ENCODE results near the gene MTUS2. TPM values are rescaled to one million over a fixed set of nuclear protein-coding genes. Genes with fewer than 3 reads are reported as not detected.

Gene MTUS2
- total and polyA plus RNA-seq, 2 of the 8 experiments (the other 6 are each of a cell fraction or from before 2014, with no cell fraction given) = 0.18 to 0.80 TPM

DNA sequence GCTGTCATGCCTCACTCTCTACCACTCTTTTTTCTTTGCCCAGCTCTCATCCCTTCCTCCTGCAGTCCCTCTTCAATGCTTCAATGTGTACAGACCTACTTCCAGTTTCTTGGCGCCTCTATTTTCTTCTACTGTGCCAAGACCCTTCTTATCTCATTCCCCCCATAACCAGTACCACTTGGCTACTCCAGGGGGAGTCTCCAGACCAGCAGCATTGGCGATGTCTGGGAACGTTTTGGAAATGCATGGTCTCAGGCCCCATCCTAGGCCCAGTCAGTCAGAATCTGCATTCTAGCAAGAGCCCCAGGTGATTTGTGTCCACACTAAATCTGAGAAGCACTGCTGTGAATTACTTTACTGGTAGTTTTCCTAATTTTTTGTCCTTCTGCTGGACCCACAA, 577.1 kb downstream of the MTUS2 start:
- CTCF ChIA-PET (ENCODE audit: partially characterized antibody) = interaction anchor here (0.9 kb wide), 1 partner anchor 602 kb away, joined by 3 read pairs; no protein-coding TSS in a partner anchor
- Histone ChIP-seq H2BK20ac (ENCODE audit: low read length) (no peak overlapping the region), H3K56ac (replicated peaks; ENCODE audit: insufficient read length, low read depth, low read length) (no peak overlapping the region)
- TF ChIP-seq CEBPB (IDR thresholded peaks at IDR 0.05; ENCODE audit: low read depth, low read length) (no peak), HDAC2 (IDR thresholded peaks at IDR 0.05; ENCODE audit: borderline replicate concordance in 1 of 2, low read depth in 2 of 2, low read length in 2 of 2) (no peak), RAD21 (IDR thresholded peaks at IDR 0.05 in 1 of 2, conservative IDR thresholded peaks at IDR 0.05 in 1 of 2; ENCODE audit: low read depth in 2 of 2, low read length in 2 of 2) (peak; percentile 29 to 62; a peak in 2 of 4 replicates), CBX5 (IDR thresholded peaks at IDR 0.05; ENCODE audit: low read depth, low read length) (no peak), JUND (IDR thresholded peaks at IDR 0.05; ENCODE audit: low read length) (no peak), JUN (IDR thresholded peaks at IDR 0.05; ENCODE audit: low read depth, low read length) (no peak), CHD1 (IDR thresholded peaks at IDR 0.05; ENCODE audit: low read depth, low read length) (no peak), CBX8 (IDR thresholded peaks at IDR 0.05; ENCODE audit: borderline replicate concordance, low read depth, low read length) (no peak), CHD2 (IDR thresholded peaks at IDR 0.05; ENCODE audit: low read length) (no peak), CTCF (IDR thresholded peaks at IDR 0.05; ENCODE audit: control extremely low read depth in 1 of 3, insufficient read depth in 1 of 3, low read depth in 1 of 3, low read length in 3 of 3) (peak; percentile 23 to 50 (median 46)), TAF1 (IDR thresholded peaks at IDR 0.05; ENCODE audit: low read depth, low read length) (no peak), TBP (IDR thresholded peaks at IDR 0.05; ENCODE audit: low read depth, low read length) (no peak)

More for the DNA sequence above, 577.1 kb downstream of the MTUS2 start:
- no peaks in the 10 kb centered on the region; a peak in 1 of 7 replicates for H3K27me3 ChIP-seq (replicated peaks in 1 of 4; ENCODE audit: control insufficient read depth in 3 of 4, extremely low read depth in 1 of 4, insufficient read depth in 3 of 4, low read length in 3 of 4)
- no peaks in the 10 kb centered on the region for H4K20me1 ChIP-seq (replicated peaks in 1 of 2; ENCODE audit: control insufficient read depth in 1 of 2, insufficient read depth in 2 of 2, low read length in 2 of 2)
- DNase-seq (ENCODE audit: low read depth in 1 of 2, low spot score in 2 of 2) (no peak), FAIRE-seq (no peak)
- H3K4ac ChIP-seq (replicated peaks; ENCODE audit: insufficient read length, low read depth, low read length) = no peak overlapping the region
- no peak overlapping the region for H3K4me2 ChIP-seq (ENCODE audit: insufficient read depth in 1 of 2, low read depth in 2 of 2, low read length in 2 of 2)
- no peak overlapping the region for H3K9ac ChIP-seq (replicated peaks in 1 of 4; ENCODE audit: extremely low read depth in 1 of 4, low read depth in 3 of 4, low read length in 3 of 4)
- H3K36me3 ChIP-seq (ENCODE audit: control insufficient read depth in 2 of 4, insufficient read depth in 4 of 4, low read length in 3 of 4) = no peaks in the 10 kb centered on the region
- POLR2A ChIA-PET (ENCODE audit: partially characterized antibody) = no interaction called here
- no peaks in the 10 kb centered on the region for H3K79me1 ChIP-seq (ENCODE audit: low read depth, low read length)
- H3K18ac ChIP-seq (ENCODE audit: extremely low read depth, low read length) = no peak overlapping the region
- no peaks in the 10 kb centered on the region for H3K23me2 ChIP-seq (ENCODE audit: low read depth, low read length)
- WGBS, 2 experiments (ENCODE audit: extremely low coverage in 1 of 2, insufficient coverage in 1 of 2, insufficient read length in 1 of 2, insufficient replicate concordance in 2 of 2, low coverage in 1 of 2, low lambda C conversion rate in 2 of 2, missing lambda C conversion rate in 1 of 2) = 84% methylated on average over 3 of the region's 3 CpGs; no CpG with 5 or more reads in 1 of the 2 experiments
- H3K9me3 ChIP-seq (ENCODE audit: insufficient read depth in 2 of 2, low read depth in 1 of 2, low read length in 1 of 2) = no peaks in the 10 kb centered on the region
- H2AK5ac ChIP-seq (ENCODE audit: low read depth, low read length) = no peak overlapping the region
- 0 out of 2 replicates have a peak overlapping the region, but pooled peaks have one; percentile 15 for H2AFZ ChIP-seq (ENCODE audit: low read length)
- H3K14ac ChIP-seq (ENCODE audit: insufficient read length) = no peak overlapping the region
- H2BK15ac ChIP-seq (ENCODE audit: low read length) = no peak overlapping the region
- no peak overlapping the region for H2BK12ac ChIP-seq (ENCODE audit: low read depth, low read length)
- H2BK120ac ChIP-seq (replicated peaks; ENCODE audit: low read depth, low read length) = no peak overlapping the region
- H4K91ac ChIP-seq (replicated peaks; ENCODE audit: insufficient read length, low read length) = no peak overlapping the region
- no peak overlapping the region for H2BK5ac ChIP-seq (ENCODE audit: low read depth, low read length)
- H3K4me3 ChIP-seq (ENCODE audit: extremely low read depth in 1 of 4, insufficient read depth in 2 of 4, low read depth in 3 of 4, low read length in 4 of 4) = no peak overlapping the region
- no peak overlapping the region for H4K5ac ChIP-seq (ENCODE audit: insufficient read length, low read depth, low read length)
- H4K8ac ChIP-seq (ENCODE audit: extremely low read depth, insufficient read depth, low read length) = no peak overlapping the region
- H3K23ac ChIP-seq (ENCODE audit: insufficient read length) = no peak overlapping the region
- peaks cover 0 to 6% (median 1%) of the 10 kb centered on the region in 4 experiments; a peak in 2 of 7 replicates for H3K4me1 ChIP-seq (replicated peaks in 1 of 4; ENCODE audit: control insufficient read depth in 3 of 4, insufficient read depth in 4 of 4, low read length in 3 of 4)
- H3K79me2 ChIP-seq (ENCODE audit: control insufficient read depth in 1 of 2, insufficient read depth in 2 of 2, low read length in 2 of 2) = no peaks in the 10 kb centered on the region
- H3K27ac ChIP-seq (ENCODE audit: low read depth, low read length) = no peak overlapping the region
